ENCODE measurements around the gene TTLL4.
"Not testable (repeated sequence)": the region's sequence is repeated elsewhere in the genome, so short reads cannot be mapped to it uniquely, and the experiment has no call there.

The TTLL4 gene, protein sequence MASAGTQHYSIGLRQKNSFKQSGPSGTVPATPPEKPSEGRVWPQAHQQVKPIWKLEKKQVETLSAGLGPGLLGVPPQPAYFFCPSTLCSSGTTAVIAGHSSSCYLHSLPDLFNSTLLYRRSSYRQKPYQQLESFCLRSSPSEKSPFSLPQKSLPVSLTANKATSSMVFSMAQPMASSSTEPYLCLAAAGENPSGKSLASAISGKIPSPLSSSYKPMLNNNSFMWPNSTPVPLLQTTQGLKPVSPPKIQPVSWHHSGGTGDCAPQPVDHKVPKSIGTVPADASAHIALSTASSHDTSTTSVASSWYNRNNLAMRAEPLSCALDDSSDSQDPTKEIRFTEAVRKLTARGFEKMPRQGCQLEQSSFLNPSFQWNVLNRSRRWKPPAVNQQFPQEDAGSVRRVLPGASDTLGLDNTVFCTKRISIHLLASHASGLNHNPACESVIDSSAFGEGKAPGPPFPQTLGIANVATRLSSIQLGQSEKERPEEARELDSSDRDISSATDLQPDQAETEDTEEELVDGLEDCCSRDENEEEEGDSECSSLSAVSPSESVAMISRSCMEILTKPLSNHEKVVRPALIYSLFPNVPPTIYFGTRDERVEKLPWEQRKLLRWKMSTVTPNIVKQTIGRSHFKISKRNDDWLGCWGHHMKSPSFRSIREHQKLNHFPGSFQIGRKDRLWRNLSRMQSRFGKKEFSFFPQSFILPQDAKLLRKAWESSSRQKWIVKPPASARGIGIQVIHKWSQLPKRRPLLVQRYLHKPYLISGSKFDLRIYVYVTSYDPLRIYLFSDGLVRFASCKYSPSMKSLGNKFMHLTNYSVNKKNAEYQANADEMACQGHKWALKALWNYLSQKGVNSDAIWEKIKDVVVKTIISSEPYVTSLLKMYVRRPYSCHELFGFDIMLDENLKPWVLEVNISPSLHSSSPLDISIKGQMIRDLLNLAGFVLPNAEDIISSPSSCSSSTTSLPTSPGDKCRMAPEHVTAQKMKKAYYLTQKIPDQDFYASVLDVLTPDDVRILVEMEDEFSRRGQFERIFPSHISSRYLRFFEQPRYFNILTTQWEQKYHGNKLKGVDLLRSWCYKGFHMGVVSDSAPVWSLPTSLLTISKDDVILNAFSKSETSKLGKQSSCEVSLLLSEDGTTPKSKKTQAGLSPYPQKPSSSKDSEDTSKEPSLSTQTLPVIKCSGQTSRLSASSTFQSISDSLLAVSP

DNA sequence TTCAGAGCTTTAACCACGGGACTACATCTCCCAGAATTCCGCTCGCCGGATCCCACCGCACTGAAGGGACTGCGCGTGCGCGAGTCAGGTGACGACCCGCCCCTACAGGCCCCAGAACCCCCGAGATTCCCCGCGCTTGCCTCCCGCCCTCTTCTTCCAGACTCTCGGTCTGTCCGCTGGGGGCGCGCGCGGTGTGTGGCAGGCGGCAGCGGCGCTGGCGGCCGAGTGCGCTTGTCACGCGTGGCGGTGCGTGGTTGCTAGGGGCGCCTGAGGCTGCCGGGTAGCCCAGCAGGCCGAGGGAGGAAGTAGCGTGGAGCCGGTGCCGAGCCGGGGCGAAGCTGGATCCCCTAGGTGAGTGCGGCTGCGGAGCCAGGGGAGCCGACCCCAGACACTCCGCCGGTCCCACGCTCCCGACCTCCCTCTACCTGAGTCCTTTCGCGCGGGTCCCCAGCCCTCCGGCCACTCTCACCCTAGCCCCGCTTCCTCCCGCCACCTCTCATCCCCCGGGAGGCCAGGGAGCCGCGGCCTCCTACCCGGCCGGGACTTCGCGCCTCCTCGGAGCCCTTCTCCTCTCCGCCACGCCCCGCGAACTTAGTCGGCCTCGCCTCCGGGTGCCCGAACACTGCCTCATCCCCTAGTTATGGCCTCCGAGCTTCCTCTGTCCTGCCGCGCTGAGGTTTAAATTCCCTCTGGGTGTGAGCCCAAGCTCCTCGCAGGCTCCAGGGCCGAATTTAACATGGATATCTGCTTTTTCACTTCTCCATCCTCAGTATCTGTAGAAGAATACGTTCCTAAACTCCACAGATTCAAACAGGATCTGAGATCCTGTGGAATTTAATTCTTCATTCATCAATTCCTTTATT lies at the start of gene TTLL4:
Gene TTLL4, plus strand, starts transcription at position 149 of the 863 bp plus-strand sequence. CDS start 26,842 bp downstream, outside the sequence.
- DNase-seq (ENCODE audit: low read depth in 2 of 2) = peak; percentile 97

DNA sequence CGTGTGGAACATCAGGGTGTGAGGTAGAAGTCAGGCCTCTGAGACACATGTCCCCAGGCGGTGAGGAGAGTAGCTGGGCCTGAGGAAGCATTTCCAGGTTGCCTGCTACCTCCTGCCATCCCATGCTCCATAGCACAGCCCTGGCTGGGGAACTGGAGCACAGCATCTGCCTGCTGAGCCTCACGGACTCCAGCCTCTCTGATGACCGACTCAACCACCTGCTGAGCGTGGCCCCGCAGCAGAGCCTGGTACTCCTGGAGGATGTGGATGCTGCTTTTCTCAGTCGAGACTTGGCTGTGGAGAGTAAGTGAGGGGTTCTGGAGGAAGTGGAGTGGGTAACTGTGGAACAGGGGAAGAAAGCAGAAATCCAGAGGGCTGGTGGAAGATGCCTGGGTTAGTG lies 48.3 kb upstream of the TTLL4 start:
- DNase-seq (ENCODE audit: low read depth in 2 of 2) = no peak

DNA sequence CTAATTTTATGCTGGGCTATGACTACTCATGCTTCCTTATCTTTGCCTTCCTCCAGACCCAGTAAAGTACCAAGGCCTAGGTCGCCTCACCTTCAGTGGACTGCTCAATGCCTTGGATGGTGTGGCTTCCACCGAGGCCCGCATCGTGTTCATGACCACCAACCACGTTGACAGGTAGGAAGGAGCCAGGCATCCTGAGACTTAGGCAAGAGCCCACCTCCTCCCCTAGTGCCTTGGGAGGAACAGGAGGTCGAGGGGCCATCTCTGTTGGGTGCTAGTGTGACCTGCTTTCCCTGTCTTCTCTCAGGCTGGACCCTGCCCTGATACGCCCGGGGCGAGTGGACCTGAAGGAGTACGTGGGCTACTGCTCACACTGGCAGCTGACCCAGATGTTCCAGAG lies 47.8 kb upstream of the TTLL4 start:
- DNase-seq (ENCODE audit: low read depth in 2 of 2) = no peak

DNA sequence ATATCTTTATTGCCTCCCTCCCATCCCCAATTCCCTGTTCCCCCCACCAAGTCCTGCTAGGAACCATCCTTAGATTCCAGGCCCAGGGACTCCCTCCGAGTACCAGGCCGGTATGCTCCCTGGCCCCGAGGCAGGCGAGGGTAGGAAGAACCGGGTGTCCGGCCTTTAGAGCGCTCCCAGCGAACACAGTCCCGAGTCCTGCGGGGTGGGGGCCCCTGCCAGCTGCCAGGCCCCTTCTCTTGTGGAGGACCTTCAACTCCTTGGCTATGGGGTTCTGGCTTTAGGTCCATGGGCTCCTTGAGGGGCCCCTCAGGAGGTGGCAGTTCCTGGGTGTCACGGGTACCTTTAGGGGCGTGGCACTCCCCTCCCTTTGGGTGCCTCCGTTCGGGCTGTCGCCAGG lies 46.7 kb upstream of the TTLL4 start:
- no peak for DNase-seq (ENCODE audit: low read depth in 2 of 2)

DNA sequence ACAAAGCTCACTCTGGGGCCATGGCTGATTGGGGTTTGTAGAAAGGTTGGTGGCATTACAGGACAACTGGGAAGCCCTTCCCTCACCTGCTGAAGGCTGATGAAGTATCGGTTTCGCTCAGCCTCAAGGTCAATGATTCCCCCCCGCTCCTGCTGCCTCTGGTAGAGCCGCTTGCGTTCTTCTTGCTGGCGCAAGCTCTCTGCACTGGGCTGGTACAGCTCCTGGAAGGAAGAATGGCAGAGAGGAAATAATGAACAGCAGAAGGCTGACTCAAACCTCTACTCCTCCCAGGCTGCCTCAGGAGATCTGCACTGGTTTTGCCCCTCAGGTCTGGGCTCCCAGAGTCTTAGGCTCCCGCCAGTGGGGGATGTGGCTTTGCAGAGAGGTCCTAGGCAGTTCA lies 46.0 kb upstream of the TTLL4 start:
- DNase-seq (ENCODE audit: low read depth in 2 of 2) = no peak

DNA sequence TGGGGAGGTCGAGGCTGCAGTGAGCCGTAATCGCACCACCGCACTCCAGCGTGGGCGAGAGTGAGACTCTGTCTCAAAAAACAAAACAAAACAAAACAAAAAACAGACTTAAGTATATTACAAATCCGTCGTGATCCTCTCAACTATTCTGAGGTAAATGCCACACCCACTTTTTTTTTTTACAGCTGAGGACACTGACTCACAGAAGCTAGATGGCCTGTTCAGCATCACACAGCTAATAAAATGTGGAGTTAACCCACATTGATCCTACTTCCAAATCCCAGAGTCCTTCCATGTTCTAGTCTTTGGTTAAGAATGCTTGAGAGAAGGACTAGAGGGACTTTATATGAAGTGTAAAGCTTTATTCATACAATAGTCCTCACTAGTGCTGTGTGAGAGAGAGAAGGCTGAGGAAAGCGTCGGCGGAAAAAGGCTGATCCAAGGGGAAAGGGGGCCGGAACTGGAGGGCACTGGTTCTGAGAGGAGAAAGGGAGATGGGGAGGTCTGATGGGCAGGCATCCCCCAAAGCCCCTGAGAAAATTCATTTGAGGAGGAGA lies 39.5 kb upstream of the TTLL4 start:
- no peak for DNase-seq (ENCODE audit: low read depth in 2 of 2)

DNA sequence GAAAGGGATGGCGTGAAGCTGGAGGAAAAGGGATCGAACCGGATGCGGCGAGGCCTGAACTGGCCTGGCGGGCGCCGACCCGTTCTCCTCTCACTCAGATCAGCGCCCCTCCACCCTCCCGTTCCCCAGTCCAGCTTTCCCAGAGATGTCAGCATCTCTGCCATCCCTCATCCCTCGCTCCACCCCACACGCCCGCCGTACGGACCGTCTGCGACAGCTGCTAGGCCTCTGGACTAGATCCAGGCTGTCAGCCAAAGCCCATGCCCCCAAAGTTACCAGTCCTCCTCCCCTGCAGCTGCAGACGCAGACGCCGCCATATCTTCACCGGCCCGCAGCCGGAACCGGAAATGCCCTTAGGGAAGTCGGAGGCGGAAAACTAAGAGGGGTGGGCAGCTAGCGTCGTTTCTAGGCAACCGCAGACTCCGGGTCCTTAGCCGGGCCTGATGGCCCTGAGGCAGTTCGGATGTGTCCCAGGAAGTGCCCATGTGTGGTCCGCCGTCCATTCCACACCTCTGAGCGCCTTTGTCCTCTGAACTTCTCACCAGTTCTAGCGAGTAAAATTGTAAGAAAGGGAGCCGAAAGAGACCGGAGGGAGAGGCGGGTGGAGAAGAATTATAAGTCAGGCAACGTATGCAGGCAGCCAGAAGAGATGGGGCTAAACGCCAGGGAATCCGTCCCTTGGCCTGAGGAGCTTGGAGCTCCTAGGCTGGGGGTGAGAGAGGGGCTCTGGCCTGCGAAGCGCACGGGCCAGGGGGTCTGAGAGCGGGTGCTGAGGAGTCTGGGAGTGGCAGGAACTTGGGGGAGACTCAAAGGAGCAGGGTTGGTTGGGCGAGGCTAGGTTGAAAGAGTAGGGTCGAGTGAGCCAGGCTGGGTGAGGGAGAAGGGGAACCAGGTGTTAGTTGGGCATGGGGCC lies 38.7 kb upstream of the TTLL4 start, which contains the start of the genes RNF25 and STK36:
Gene RNF25, minus strand, starts transcription at position 349 of the 913 bp plus-strand sequence. Its CDS starts 32 bp downstream, at position 317.
Gene STK36, plus strand, starts transcription at position 433 of the 913 bp plus-strand sequence. CDS start 744 bp downstream, outside the sequence.
- peak; percentile 62 to 68 for DNase-seq (ENCODE audit: low read depth in 2 of 2)

GRCh38 chr2:218679119-218679518 lies 31.5 kb upstream of the TTLL4 start:
- no peak for DNase-seq (ENCODE audit: low read depth in 2 of 2)

- DNase-seq (ENCODE audit: low read depth in 2 of 2) = no peak
These were observed 30.6 kb upstream of the TTLL4 start for GRCh38 chr2:218680061-218680460.

- not testable (repeated sequence) for DNase-seq (ENCODE audit: low read depth in 2 of 2)
These were observed 23.1 kb upstream of the TTLL4 start for GRCh38 chr2:218687400-218688060.

GRCh38 chr2:218691234-218691633 lies 19.4 kb upstream of the TTLL4 start:
- DNase-seq (ENCODE audit: low read depth in 2 of 2) = no peak

GRCh38 chr2:218694405-218695145 lies 16.1 kb upstream of the TTLL4 start:
- no peak for DNase-seq (ENCODE audit: low read depth in 2 of 2)

- no peak for DNase-seq (ENCODE audit: low read depth in 2 of 2)
These were observed 11.8 kb upstream of the TTLL4 start for GRCh38 chr2:218698885-218699284.

- no peak for DNase-seq (ENCODE audit: low read depth in 2 of 2)
These were observed 8.8 kb upstream of the TTLL4 start for GRCh38 chr2:218701806-218702205.

- no peak for DNase-seq (ENCODE audit: low read depth in 2 of 2)
These were observed 7.3 kb upstream of the TTLL4 start for GRCh38 chr2:218703341-218703740.

DNA sequence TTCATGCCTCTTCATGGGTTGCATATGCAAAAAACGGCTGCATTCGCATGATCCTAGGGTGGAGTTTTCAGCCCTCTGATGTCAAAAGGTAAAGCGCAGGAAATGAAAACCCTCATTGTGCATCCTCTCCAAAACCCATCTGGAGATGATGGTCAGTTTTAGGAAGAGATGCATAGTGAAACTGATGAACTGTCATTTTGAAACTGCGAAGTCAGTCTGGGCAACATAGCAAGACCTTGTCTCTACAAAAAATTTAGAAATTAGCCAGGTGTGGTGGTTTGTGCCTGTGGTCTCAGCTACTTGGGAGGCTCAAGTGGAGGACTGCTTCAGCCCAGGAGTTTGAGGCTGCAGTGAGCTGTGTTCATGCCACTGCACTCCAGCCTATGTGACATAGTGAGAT lies 2.5 kb upstream of the TTLL4 start:
- no peak for DNase-seq (ENCODE audit: low read depth in 2 of 2)

GRCh38 chr2:218709908-218710307 lies 727 bp upstream of the TTLL4 start:
- DNase-seq (ENCODE audit: low read depth in 2 of 2) = no peak

- DNase-seq (ENCODE audit: low read depth in 2 of 2) = no peak
These were observed 325 bp upstream of the TTLL4 start for GRCh38 chr2:218710334-218710686.
